OCI-LY1 (cell line): ENCODE results near the gene HES2.

Source experiments
- H2AFZ ChIP-seq: fragments of 200-600 bp; sonication (generic), shearing (Covaris generic); 2 replicates; pipeline ENCODE4 v1.6.0; 2014; ENCODE audit warnings: antibody characterized with exemption, mild to moderate bottlenecking, low read length
- H3F3A ChIP-seq: fragments of 200-600 bp; sonication (generic), shearing (Covaris generic); 2 replicates; pipeline ENCODE4 v1.6.0; 2014; ENCODE audit warnings: mild to moderate bottlenecking, antibody characterized with exemption, low read length, moderate library complexity; ENCODE audit not compliant: insufficient read depth
- H3K27ac ChIP-seq: fragments of 200-600 bp; sonication (generic); 2 replicates; pipeline ENCODE4 v1.5.1; 2014; ENCODE audit warnings: low read length, mixed run types, mild to moderate bottlenecking, low read depth; ENCODE audit not compliant: poor library complexity, severe bottlenecking
- H3K27me3 ChIP-seq: fragments of 200-600 bp; sonication (generic); 2 replicates; pipeline ENCODE4 v1.6.0; 2014; ENCODE audit warnings: antibody characterized with exemption, mild to moderate bottlenecking, low read length, moderate library complexity; ENCODE audit not compliant: insufficient read depth
- H3K36me3 ChIP-seq: fragments of 200-600 bp; sonication (generic); 2 replicates; pipeline ENCODE4 v1.6.1; 2014; ENCODE audit warnings: mild to moderate bottlenecking, antibody characterized with exemption, low read length, moderate library complexity, mixed read lengths; ENCODE audit not compliant: insufficient read depth
- H3K4me1 ChIP-seq: fragments of 200-600 bp; sonication (generic); 2 replicates; pipeline ENCODE4 v1.5.1; 2014; ENCODE audit warnings: mild to moderate bottlenecking, low read length, moderate library complexity; ENCODE audit not compliant: insufficient read depth, severe bottlenecking
- H3K4me2 ChIP-seq: fragments of 200-600 bp; sonication (generic), shearing (Covaris generic); 2 replicates; pipeline ENCODE4 v1.6.1; 2014; ENCODE audit warnings: low read length
- H3K4me3 ChIP-seq: fragments of 200-600 bp; sonication (generic); 2 replicates; pipeline ENCODE4 v1.5.1; 2014; ENCODE audit warnings: low read length, low read depth, mild to moderate bottlenecking, mixed read lengths; ENCODE audit not compliant: poor library complexity, severe bottlenecking
- H3K79me2 ChIP-seq: fragments of 200-600 bp; shearing (Covaris generic); 2 replicates; pipeline ENCODE4 v1.6.1; 2016; ENCODE audit warnings: mixed run types, low read length, mixed read lengths; ENCODE audit not compliant: insufficient read depth
- H3K9ac ChIP-seq: fragments of 200-600 bp; sonication (generic), shearing (Covaris generic); 2 replicates; pipeline ENCODE4 v1.6.1; 2014; ENCODE audit warnings: mild to moderate bottlenecking, low read length, mixed read lengths
- H3K9me2 ChIP-seq: fragments of 200-600 bp; sonication (generic), shearing (Covaris generic); 2 replicates; pipeline ENCODE4 v1.6.1; 2014; ENCODE audit warnings: low read depth, mild to moderate bottlenecking, low read length, mixed read lengths
- H3K9me3 ChIP-seq: fragments of 200-600 bp; shearing (Covaris generic); 2 replicates; pipeline ENCODE4 v1.6.1; 2014; ENCODE audit warnings: low read length, mixed read lengths
- H4K20me1 ChIP-seq: fragments of 200-600 bp; sonication (generic), shearing (Covaris generic); 2 replicates; pipeline ENCODE4 v1.6.0; 2016; ENCODE audit warnings: mild to moderate bottlenecking, low read length; ENCODE audit not compliant: insufficient read depth
- EZH2 ChIP-seq: fragments of 200-600 bp; sonication (generic), shearing (Covaris generic); IDR thresholded peaks from 2 replicates; pipeline ENCODE4 v1.8.0; 2017; ENCODE audit warnings: borderline replicate concordance, mixed run types, mild to moderate bottlenecking, antibody characterized with exemption, low read length, moderate library complexity, mixed read lengths
- TF ChIP-seq, protein P1 (sequence below): fragments of 200-600 bp; sonication (generic), shearing (Covaris generic); IDR thresholded peaks from 2 replicates; pipeline ENCODE4 v1.5.1; 2017; ENCODE audit warnings: mild to moderate bottlenecking, antibody characterized with exemption, low read length, moderate library complexity, mixed read lengths

The HES2 gene

GRCh38 chr1:6461051-6461530 lies 41.4 kb upstream of the HES2 start:
- H3K27me3 ChIP-seq, result 0 out of 2 replicates have a peak, but pooled peaks cover 13% of the 10 kb centered on the region
- peaks cover 11% of the 10 kb centered on the region for H3K4me1 ChIP-seq
- H2AFZ ChIP-seq, result no peak overlapping the region
- no peaks in the 10 kb centered on the region for H3K36me3 ChIP-seq
- no peak for TF ChIP-seq EZH2
- TF ChIP-seq, protein P1, sequence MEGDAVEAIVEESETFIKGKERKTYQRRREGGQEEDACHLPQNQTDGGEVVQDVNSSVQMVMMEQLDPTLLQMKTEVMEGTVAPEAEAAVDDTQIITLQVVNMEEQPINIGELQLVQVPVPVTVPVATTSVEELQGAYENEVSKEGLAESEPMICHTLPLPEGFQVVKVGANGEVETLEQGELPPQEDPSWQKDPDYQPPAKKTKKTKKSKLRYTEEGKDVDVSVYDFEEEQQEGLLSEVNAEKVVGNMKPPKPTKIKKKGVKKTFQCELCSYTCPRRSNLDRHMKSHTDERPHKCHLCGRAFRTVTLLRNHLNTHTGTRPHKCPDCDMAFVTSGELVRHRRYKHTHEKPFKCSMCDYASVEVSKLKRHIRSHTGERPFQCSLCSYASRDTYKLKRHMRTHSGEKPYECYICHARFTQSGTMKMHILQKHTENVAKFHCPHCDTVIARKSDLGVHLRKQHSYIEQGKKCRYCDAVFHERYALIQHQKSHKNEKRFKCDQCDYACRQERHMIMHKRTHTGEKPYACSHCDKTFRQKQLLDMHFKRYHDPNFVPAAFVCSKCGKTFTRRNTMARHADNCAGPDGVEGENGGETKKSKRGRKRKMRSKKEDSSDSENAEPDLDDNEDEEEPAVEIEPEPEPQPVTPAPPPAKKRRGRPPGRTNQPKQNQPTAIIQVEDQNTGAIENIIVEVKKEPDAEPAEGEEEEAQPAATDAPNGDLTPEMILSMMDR, result no peak
- H3K9me3 ChIP-seq, result no peaks in the 10 kb centered on the region
- H4K20me1 ChIP-seq, result no peaks in the 10 kb centered on the region
- H3F3A ChIP-seq, result no peaks in the 10 kb centered on the region
- H3K9ac ChIP-seq, result no peak overlapping the region
- no peak overlapping the region for H3K4me2 ChIP-seq
- no peaks in the 10 kb centered on the region for H3K9me2 ChIP-seq
- no peak overlapping the region for H3K4me3 ChIP-seq
- no peaks in the 10 kb centered on the region for H3K79me2 ChIP-seq
- H3K27ac ChIP-seq, result no peak overlapping the region

DNA sequence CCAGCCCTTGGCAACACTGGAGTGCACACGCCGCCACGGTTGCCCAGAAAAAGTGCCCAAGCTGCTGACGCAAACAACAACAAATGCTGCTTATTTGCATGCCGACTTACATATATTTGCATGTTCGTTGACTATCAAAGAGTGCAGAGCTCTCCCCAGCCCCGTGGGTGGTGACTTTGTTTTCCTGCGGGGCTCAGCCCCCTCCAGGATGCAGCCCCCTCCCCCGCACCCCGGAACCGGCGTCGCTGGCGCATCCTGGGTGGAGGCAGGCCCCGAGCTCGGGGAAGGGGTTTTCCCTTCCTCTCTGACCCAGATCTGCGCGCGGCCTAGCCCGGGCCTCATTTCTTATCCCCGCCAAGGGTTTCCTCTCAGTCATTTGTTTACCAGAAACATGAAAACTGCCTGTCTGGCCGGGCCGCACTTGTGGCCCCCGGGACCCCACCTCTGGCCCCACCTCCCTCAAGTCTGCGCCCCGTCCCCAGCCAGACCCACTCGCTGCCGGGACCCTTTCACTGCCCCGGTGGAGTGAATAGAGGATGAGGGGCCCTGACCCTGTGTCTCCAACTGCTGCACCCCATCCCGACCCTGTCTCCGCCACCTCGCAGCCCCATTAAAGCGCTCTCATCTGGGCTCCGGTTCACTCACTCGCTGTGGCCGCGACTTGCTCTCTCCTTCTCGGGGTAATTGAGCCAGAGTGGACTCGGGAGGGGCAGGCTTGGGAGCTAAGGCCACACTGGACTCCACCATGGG lies 40.8 kb upstream of the HES2 start:
- Histone ChIP-seq H3K9me3 (no peaks in the 10 kb centered on the region), H3K36me3 (no peaks in the 10 kb centered on the region), H3K9ac (no peak overlapping the region), H3F3A (no peaks in the 10 kb centered on the region), H3K4me3 (no peak overlapping the region), H3K27ac (no peak overlapping the region), H3K79me2 (no peaks in the 10 kb centered on the region), H2AFZ (no peak overlapping the region), H3K4me1 (peaks cover 11% of the 10 kb centered on the region), H3K4me2 (peak overlapping the region; percentile 42; the same call in 1 of the 2 replicates), H3K27me3 (0 out of 2 replicates have a peak, but pooled peaks cover 13% of the 10 kb centered on the region), H3K9me2 (no peaks in the 10 kb centered on the region), H4K20me1 (no peaks in the 10 kb centered on the region)
- no peak for TF ChIP-seq EZH2
- TF ChIP-seq, protein P1, result no peak

DNA sequence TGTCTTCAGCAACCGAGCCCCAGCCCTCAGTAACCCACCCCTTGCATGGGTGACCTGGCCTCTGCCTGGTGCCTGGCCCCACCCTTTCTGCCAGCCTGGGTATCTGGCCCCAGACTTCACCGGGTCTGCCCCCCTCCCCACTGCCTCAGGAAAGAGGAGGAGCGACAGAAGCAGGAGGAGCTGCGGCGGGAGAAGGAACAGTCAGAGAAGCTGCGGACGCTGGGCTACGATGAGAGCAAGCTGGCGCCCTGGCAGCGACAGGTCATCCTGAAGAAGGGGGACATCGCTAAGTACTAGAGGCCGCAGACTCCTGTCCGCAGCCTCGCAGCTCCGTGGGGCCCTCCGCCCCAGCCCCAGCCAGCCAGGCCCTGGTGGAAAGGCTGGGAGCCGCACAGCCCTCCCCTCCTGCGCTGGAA lies 40.1 kb upstream of the HES2 start:
- no peak overlapping the region for H2AFZ ChIP-seq
- no peak overlapping the region for H3K4me3 ChIP-seq
- no peaks in the 10 kb centered on the region for H3K9me3 ChIP-seq
- peak overlapping the region; percentile 42; the same call in 1 of the 2 replicates for H3K4me2 ChIP-seq
- H3K9me2 ChIP-seq, result no peaks in the 10 kb centered on the region
- no peaks in the 10 kb centered on the region for H4K20me1 ChIP-seq
- H3K27me3 ChIP-seq, result 0 out of 2 replicates have a peak, but pooled peaks cover 13% of the 10 kb centered on the region
- H3K27ac ChIP-seq, result no peak overlapping the region
- H3K9ac ChIP-seq, result no peak overlapping the region
- no peaks in the 10 kb centered on the region for H3K36me3 ChIP-seq
- no peaks in the 10 kb centered on the region for H3F3A ChIP-seq
- peaks cover 11% of the 10 kb centered on the region for H3K4me1 ChIP-seq
- TF ChIP-seq EZH2, result no peak
- TF ChIP-seq, protein P1, result no peak
- no peaks in the 10 kb centered on the region for H3K79me2 ChIP-seq
